ENCODE data around the gene S100A1. TPM values are rescaled to one million over a fixed set of nuclear protein-coding genes. Genes with fewer than 3 reads are reported as not detected.
"Not testable (repeated sequence)": the region's sequence is repeated elsewhere in the genome, so short reads cannot be mapped to it uniquely, and the experiment has no call there.

Gene S100A1
- total RNA-seq (2.2 and 7.6 TPM in 2 replicates), polyA plus RNA-seq (0.42 TPM in 1 of 2 replicates, not detected in the other)

GRCh38 chr1:153627715-153628626 lies at the start of gene S100A1:
S100A1 (plus strand) TSS chr1:153628434; CDS start chr1:153630522, 2,088 bp downstream.
- H3K27ac ChIP-seq, result peak within 1 kb of the TSS; percentile 84
- TF ChIP-seq, protein P1, sequence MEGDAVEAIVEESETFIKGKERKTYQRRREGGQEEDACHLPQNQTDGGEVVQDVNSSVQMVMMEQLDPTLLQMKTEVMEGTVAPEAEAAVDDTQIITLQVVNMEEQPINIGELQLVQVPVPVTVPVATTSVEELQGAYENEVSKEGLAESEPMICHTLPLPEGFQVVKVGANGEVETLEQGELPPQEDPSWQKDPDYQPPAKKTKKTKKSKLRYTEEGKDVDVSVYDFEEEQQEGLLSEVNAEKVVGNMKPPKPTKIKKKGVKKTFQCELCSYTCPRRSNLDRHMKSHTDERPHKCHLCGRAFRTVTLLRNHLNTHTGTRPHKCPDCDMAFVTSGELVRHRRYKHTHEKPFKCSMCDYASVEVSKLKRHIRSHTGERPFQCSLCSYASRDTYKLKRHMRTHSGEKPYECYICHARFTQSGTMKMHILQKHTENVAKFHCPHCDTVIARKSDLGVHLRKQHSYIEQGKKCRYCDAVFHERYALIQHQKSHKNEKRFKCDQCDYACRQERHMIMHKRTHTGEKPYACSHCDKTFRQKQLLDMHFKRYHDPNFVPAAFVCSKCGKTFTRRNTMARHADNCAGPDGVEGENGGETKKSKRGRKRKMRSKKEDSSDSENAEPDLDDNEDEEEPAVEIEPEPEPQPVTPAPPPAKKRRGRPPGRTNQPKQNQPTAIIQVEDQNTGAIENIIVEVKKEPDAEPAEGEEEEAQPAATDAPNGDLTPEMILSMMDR (IDR thresholded peaks at IDR 0.05; ENCODE audit: low read depth, low read length), result no peak
- H3K4me3 ChIP-seq, result peak within 1 kb of the TSS; percentile 41
- H3K27me3 ChIP-seq, result no peaks in the 10 kb centered on the region
- H3K4me1 ChIP-seq (ENCODE audit: low read depth), result peaks cover 19% of the 10 kb centered on the region
- no peak for DNase-seq (ENCODE audit: low read depth in 1 of 2, low spot score in 1 of 2)
- no peaks in the 10 kb centered on the region for H3K9me3 ChIP-seq (ENCODE audit: low read depth)
- H3K36me3 ChIP-seq, result no peaks in the 10 kb centered on the region

- TF ChIP-seq, protein P1 (IDR thresholded peaks at IDR 0.05; ENCODE audit: low read depth, low read length), result no peak
- peaks cover 2% of the 10 kb centered on the region for H3K4me1 ChIP-seq (ENCODE audit: low read depth)
- H3K9me3 ChIP-seq (ENCODE audit: low read depth), result no peaks in the 10 kb centered on the region
- DNase-seq (ENCODE audit: low read depth in 1 of 2, low spot score in 1 of 2), result no peak
- no peaks in the 10 kb centered on the region for H3K27me3 ChIP-seq
- no peaks in the 10 kb centered on the region for H3K36me3 ChIP-seq
- no peak overlapping the region for H3K27ac ChIP-seq
- no peak overlapping the region for H3K4me3 ChIP-seq
These were observed 49.7 kb upstream of the S100A1 start for GRCh38 chr1:153578490-153578889.

GRCh38 chr1:153578936-153579335 lies 49.3 kb upstream of the S100A1 start:
- Histone ChIP-seq H3K9me3 (ENCODE audit: low read depth) (no peaks in the 10 kb centered on the region), H3K4me3 (no peak overlapping the region), H3K36me3 (no peaks in the 10 kb centered on the region), H3K4me1 (ENCODE audit: low read depth) (peaks cover 5% of the 10 kb centered on the region), H3K27me3 (no peaks in the 10 kb centered on the region), H3K27ac (no peak overlapping the region)
- DNase-seq (ENCODE audit: low read depth in 1 of 2, low spot score in 1 of 2), result no peak
- TF ChIP-seq, protein P1 (IDR thresholded peaks at IDR 0.05; ENCODE audit: low read depth, low read length), result no peak

DNA sequence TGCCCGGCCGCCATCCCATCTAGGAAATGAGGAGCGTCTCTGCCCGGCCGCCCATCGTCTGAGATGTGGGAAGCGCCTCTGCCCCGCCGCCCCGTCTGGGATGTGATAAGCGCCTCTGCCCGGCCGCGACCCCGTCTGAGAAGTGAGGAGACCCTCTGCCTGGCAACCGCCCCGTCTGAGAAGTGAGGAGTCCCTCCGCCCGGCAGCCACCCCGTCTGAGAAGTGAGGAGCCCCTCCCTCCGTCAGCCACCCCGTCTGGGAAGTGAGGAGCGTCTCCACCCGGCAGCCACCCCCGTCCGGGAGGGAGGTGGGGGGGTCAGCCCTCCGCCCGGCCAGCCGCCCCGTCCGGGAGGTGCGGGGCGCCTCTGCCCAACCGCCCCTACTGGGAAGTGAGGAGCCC lies 45.4 kb upstream of the S100A1 start:
- not testable (repeated sequence) for H3K4me3 ChIP-seq; H3K36me3 ChIP-seq; H3K9me3 ChIP-seq (ENCODE audit: low read depth); H3K27me3 ChIP-seq; H3K27ac ChIP-seq; DNase-seq (ENCODE audit: low read depth in 1 of 2, low spot score in 1 of 2); H3K4me1 ChIP-seq (ENCODE audit: low read depth)

DNA sequence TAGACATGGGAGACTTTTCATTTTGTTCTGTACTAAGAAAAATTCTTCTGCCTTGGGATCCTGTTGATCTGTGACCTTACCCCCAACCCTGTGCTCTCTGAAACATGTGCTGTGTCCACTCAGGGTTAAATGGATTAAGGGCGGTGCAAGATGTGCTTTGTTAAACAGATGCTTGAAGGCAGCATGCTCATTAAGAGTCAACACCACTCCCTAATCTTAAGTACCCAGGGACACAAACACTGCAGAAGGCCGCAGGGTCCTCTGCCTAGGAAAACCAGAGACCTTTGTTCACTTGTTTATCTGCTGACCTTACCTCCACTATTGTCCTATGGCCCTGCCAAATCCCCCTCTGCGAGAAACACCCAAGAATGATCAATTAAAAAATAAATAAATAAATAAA lies 44.7 kb upstream of the S100A1 start:
- H3K4me1 ChIP-seq (ENCODE audit: low read depth); H3K4me3 ChIP-seq; H3K36me3 ChIP-seq; H3K9me3 ChIP-seq (ENCODE audit: low read depth); DNase-seq (ENCODE audit: low read depth in 1 of 2, low spot score in 1 of 2); H3K27me3 ChIP-seq; H3K27ac ChIP-seq: not testable (repeated sequence)

GRCh38 chr1:153583976-153584375 lies 44.3 kb upstream of the S100A1 start:
- no peaks in the 10 kb centered on the region for H3K27me3 ChIP-seq
- TF ChIP-seq, protein P1 (IDR thresholded peaks at IDR 0.05; ENCODE audit: low read depth, low read length), result no peak
- peaks cover 8% of the 10 kb centered on the region for H3K4me1 ChIP-seq (ENCODE audit: low read depth)
- no peaks in the 10 kb centered on the region for H3K9me3 ChIP-seq (ENCODE audit: low read depth)
- H3K4me3 ChIP-seq, result no peak overlapping the region
- no peaks in the 10 kb centered on the region for H3K36me3 ChIP-seq
- no peak overlapping the region for H3K27ac ChIP-seq
- DNase-seq (ENCODE audit: low read depth in 1 of 2, low spot score in 1 of 2), result no peak

All from cardiac muscle cell (in vitro differentiated cells and primary cell).